Epithelial cell of esophagus (primary cell): Measurements from ENCODE around the gene PPP6C.
A peak's percentile ranks its signal among the peaks of the same experiment; 100 is the strongest.

ENCODE experiments used
- DNase-seq: peaks from one replicate; pipeline ENCODE4 v3.0.0; 2010; ENCODE audit warnings: low read depth
- H3K4me3 ChIP-seq: 2 replicates; pipeline ENCODE4 v1.5.1; 2011; ENCODE audit warnings: mild to moderate bottlenecking, low read length, control low read depth
- TF ChIP-seq, protein P1 (sequence below): IDR thresholded peaks from 2 replicates; pipeline ENCODE4 v1.5.1; 2011; ENCODE audit warnings: low read depth, mild to moderate bottlenecking, low read length, control low read depth, inconsistent platforms; ENCODE audit not compliant: insufficient read depth; ENCODE audit errors: missing control alignments

The PPP6C gene

DNA sequence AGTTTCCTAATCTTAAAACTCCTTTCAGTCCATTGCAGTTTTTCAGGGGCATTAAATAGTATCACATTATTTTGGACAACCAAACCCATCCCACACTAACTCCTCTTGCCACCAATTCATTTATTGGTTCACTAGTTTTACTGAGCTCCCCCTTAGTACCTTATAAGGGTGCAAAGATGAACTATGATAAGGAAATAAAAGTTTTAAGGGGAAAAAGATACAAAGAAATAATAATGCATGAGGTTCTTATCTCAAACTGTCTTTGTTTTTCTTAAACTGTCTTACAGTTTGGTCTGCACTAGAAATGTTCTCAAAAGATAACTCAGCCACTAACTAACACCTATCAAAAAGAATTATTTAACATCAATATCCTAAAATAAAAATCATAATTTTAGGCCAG, 54.6 kb downstream of the PPP6C start:
- TF ChIP-seq, protein P1, sequence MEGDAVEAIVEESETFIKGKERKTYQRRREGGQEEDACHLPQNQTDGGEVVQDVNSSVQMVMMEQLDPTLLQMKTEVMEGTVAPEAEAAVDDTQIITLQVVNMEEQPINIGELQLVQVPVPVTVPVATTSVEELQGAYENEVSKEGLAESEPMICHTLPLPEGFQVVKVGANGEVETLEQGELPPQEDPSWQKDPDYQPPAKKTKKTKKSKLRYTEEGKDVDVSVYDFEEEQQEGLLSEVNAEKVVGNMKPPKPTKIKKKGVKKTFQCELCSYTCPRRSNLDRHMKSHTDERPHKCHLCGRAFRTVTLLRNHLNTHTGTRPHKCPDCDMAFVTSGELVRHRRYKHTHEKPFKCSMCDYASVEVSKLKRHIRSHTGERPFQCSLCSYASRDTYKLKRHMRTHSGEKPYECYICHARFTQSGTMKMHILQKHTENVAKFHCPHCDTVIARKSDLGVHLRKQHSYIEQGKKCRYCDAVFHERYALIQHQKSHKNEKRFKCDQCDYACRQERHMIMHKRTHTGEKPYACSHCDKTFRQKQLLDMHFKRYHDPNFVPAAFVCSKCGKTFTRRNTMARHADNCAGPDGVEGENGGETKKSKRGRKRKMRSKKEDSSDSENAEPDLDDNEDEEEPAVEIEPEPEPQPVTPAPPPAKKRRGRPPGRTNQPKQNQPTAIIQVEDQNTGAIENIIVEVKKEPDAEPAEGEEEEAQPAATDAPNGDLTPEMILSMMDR = no peak

DNA sequence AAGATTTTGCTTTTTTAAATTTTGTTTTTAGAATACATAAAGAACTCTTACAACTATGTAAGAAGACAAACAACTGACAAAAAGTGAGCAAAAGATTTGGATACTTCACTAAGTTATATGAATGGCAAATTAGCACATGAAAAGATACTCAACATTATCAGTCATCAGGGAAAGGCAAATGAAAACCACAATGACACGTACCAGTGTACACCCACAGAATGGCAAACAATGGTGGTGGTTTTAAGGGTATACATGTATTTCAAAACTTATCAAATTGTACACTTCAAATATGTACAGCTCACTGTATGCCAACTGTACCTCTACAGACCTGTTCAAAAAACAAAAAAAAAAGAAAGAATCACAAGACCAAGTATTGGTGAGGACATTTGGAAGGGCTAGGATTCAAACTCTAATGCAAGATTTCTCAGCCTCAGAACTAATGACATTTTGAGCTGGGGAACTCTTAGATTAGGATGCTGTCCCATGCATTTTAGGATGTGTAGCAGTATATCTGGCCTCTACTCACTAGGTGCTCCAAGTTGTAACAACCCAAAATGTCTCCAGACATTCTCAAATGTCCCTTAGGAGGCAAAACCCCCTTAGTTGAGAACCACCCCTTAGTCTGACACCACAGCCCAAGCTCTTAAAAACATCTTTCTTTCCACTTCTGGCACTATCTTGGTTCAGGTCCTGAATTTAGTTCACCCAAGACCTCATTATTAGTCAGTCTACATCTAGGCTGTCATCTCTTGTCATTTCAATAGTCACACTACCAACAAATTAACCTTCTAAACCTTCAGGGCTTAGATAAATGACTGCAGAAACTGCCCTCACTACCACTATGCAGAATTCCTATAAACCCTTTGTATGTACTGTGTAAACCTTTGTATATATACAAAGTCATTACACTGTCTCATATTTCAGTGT, 55.9 kb downstream of the PPP6C start:
- no peak for DNase-seq
- H3K4me3 ChIP-seq = no peak overlapping the region
- TF ChIP-seq, protein P1 = no peak

More for the DNA sequence above, 54.6 kb downstream of the PPP6C start:
- DNase-seq = no peak
- H3K4me3 ChIP-seq = no peak overlapping the region

DNA sequence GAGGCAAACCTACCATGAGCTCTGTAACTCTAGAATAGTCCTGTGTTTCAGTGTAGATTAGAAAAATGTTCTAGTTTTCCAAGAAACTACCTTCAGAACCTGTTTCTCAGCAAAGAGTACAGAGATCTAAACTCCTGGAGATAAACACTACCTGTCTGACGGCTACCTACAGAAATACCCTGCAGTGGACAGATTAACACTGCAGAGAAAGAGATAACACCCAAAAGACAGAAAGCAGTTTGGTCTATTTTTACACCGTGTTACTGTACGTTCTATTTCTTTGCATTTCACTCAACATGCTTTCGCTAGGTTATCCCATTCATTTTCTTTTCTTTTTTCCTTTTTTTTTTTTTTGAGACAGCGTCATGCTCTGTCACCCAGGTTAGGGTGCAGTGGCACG, 57.8 kb downstream of the PPP6C start:
- no peak for DNase-seq

DNA sequence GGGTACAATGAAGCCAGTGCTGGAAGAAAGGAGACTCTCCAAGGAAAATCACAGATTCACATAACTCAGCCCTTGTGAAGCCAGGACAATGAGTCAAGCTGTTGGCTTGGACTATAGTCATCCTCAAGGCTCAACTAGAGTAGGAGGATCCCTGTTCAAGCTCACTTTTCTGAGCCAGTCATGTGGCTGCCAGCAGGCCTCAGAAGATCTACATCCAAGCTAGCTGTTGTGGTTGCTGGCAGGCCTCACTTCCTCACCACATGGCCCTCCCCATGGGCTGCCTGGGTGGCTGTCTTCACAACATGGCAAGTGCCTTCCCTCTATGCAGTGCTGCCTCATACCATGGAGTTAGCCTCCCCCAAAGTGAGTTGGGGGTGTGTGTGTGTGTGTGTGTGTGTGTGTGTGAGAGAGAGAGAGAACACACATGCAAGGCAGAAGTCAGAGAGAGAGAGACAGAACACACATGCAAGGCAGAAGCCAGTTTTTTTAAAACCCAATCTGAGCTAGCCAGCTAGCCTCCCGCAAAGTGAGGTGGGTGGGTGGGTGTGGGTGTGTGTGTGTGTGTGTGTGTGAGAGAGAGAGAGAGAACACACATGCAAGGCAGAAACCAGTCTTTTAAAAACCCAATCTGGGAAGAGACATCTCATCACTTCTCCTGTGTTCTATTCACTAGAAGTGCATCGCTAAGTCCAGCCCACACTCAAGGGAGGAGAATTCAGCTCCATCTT, 63.4 kb downstream of the PPP6C start:
- peak; percentile 80 for DNase-seq
- TF ChIP-seq, protein P1 = no peak
- H3K4me3 ChIP-seq = no peak overlapping the region

More for the DNA sequence above, 57.8 kb downstream of the PPP6C start:
- no peak overlapping the region for H3K4me3 ChIP-seq
- TF ChIP-seq, protein P1 = no peak

DNA sequence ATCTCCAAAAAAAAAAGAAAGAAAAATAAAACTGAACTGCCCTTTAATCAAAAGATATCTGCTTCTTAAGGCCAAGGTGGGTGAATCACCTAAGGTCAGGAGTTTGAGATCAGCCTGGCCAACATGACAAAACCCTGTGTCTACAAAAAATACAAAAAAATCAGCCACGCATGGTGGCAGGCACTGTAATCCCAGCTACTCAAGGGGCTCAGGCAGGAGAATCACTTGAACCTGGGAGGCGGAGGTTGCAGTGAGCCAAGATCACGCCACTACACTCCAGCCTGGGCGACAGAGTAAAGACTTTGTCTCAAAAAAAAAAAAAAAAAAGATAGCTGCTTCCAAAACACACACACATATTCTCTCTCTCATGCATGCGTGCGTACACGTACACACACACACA, 64.1 kb downstream of the PPP6C start:
- TF ChIP-seq, protein P1 = no peak
- no peak for DNase-seq
- no peak overlapping the region for H3K4me3 ChIP-seq

DNA sequence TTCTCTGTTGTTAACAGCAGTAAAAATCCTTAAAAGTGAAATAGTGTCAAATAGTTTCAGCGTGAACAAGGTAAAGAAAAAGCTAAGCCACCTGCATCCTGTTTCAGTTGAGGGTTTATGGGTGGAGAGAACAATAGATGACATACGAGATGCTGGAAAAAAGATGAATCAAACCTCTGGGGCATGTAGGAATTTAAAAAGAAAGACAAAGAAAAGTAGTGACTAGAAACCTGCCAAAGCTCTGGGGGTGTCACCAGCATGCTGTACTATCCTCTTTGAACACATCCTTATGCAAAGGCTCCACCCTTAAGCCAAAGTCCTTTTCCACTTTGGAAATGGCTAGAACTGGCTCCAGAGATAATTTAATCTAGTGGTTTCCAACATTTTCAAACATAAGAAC, 68.5 kb downstream of the PPP6C start:
- DNase-seq = no peak
- TF ChIP-seq, protein P1 = no peak
- no peak overlapping the region for H3K4me3 ChIP-seq
